MM.1S (cell line): ENCODE data around the gene KLK15.

Experiments used
- DNase-seq: peaks from one replicate; pipeline ENCODE4 v3.0.0-alpha.2; 2015
- H2AFZ ChIP-seq: fragments of 300-600 bp; sonication (generic); 2 replicates; pipeline ENCODE4 v1.6.0; 2016; ENCODE audit warnings: antibody characterized with exemption, low read length
- H3F3A ChIP-seq: fragments of 300-600 bp; sonication (generic); 2 replicates; pipeline ENCODE4 v1.6.1; 2016; ENCODE audit warnings: mild to moderate bottlenecking, antibody characterized with exemption, low read length, moderate library complexity, mixed read lengths; ENCODE audit not compliant: insufficient read depth
- H3K27ac ChIP-seq: fragments of 300-600 bp; sonication (generic); 2 replicates; pipeline ENCODE4 v1.5.1; 2016; ENCODE audit warnings: mild to moderate bottlenecking, low read length
- H3K27me3 ChIP-seq: fragments of 300-600 bp; sonication (generic); replicated peaks from 2 replicates; pipeline ENCODE4 v1.6.0; 2016; ENCODE audit warnings: low read length; ENCODE audit not compliant: insufficient read depth
- H3K36me3 ChIP-seq: fragments of 300-600 bp; sonication (generic); replicated peaks from 2 replicates; pipeline ENCODE4 v1.6.1; 2016; ENCODE audit warnings: mild to moderate bottlenecking, low read length, mixed read lengths; ENCODE audit not compliant: insufficient read depth
- H3K4me1 ChIP-seq: fragments of 300-600 bp; sonication (generic); 2 replicates; pipeline ENCODE4 v1.6.1; 2016; ENCODE audit warnings: low read length, mixed read lengths
- H3K4me2 ChIP-seq: fragments of 300-600 bp; sonication (generic); 2 replicates; pipeline ENCODE4 v1.6.0; 2016; ENCODE audit warnings: low read depth, low read length
- H3K4me3 ChIP-seq: fragments of 300-600 bp; sonication (generic); 2 replicates; pipeline ENCODE4 v1.5.1; 2016; ENCODE audit warnings: low read length, mixed read lengths
- H3K79me2 ChIP-seq: fragments of 300-600 bp; sonication (generic); 2 replicates; pipeline ENCODE4 v1.6.1; 2016; ENCODE audit warnings: mixed run types, low read length, mixed read lengths
- H3K9ac ChIP-seq: fragments of 300-600 bp; sonication (generic); 2 replicates; pipeline ENCODE4 v1.6.1; 2016; ENCODE audit warnings: low read length, mixed read lengths
- H3K9me2 ChIP-seq: fragments of 300-600 bp; sonication (generic); replicated peaks from 2 replicates; pipeline ENCODE4 v1.6.1; 2016; ENCODE audit warnings: mild to moderate bottlenecking, low read length, mixed read lengths; ENCODE audit not compliant: insufficient read depth
- H3K9me3 ChIP-seq: fragments of 300-600 bp; sonication (generic); replicated peaks from 2 replicates; pipeline ENCODE4 v1.6.1; 2016; ENCODE audit warnings: mild to moderate bottlenecking, low read length, mixed read lengths; ENCODE audit not compliant: insufficient read depth
- H4K20me1 ChIP-seq: fragments of 300-600 bp; sonication (generic); 2 replicates; pipeline ENCODE4 v1.6.1; 2016; ENCODE audit warnings: mild to moderate bottlenecking, low read length, moderate library complexity, mixed read lengths; ENCODE audit not compliant: insufficient read depth
- CTCF ChIP-seq: fragments of 300-600 bp; sonication (generic); IDR thresholded peaks from 2 replicates; pipeline ENCODE4 v1.5.1; 2016; ENCODE audit warnings: antibody characterized with exemption, low read length, mixed read lengths
- EZH2 ChIP-seq: fragments of 300-600 bp; sonication (generic); optimal IDR thresholded peaks from 2 replicates; pipeline ENCODE3; 2017; ENCODE audit warnings: low read depth, mild to moderate bottlenecking, antibody characterized with exemption, low read length, mixed read lengths
- EZH2phosphoT487 ChIP-seq: fragments of 300-600 bp; sonication (generic); IDR thresholded peaks from 2 replicates; pipeline ENCODE4 v1.6.1; 2018; ENCODE audit warnings: antibody characterized with exemption, low read length

The KLK15 gene

GRCh38 chr19:50837300-50837699 is 3.9 kb upstream of the KLK15 start:
- no peaks in the 10 kb centered on the region for H3K36me3 ChIP-seq
- TF ChIP-seq EZH2phosphoT487 (no peak), CTCF (no peak), EZH2 (no peak)
- H3K9me2 ChIP-seq: no peaks in the 10 kb centered on the region
- H2AFZ ChIP-seq: no peak overlapping the region
- no peak for DNase-seq
- no peaks in the 10 kb centered on the region for H4K20me1 ChIP-seq
- H3K4me3 ChIP-seq: no peak overlapping the region
- H3K4me1 ChIP-seq: no peaks in the 10 kb centered on the region
- peaks cover 62% of the 10 kb centered on the region for H3K27me3 ChIP-seq
- H3K9ac ChIP-seq: no peak overlapping the region
- no peaks in the 10 kb centered on the region for H3K79me2 ChIP-seq
- H3K9me3 ChIP-seq: no peaks in the 10 kb centered on the region
- no peaks in the 10 kb centered on the region for H3F3A ChIP-seq
- H3K4me2 ChIP-seq: no peak overlapping the region
- H3K27ac ChIP-seq: no peak overlapping the region

- DNase-seq: no peak
- Histone ChIP-seq H3K9me2 (no peaks in the 10 kb centered on the region), H3K36me3 (no peaks in the 10 kb centered on the region), H3K9ac (no peak overlapping the region), H3K9me3 (no peaks in the 10 kb centered on the region), H3K4me3 (no peak overlapping the region), H3K4me1 (no peaks in the 10 kb centered on the region), H3F3A (no peaks in the 10 kb centered on the region), H3K4me2 (peak overlapping the region; percentile 73; the same call in 1 of the 2 replicates), H3K27me3 (peaks cover 60% of the 10 kb centered on the region), H4K20me1 (no peaks in the 10 kb centered on the region), H3K27ac (no peak overlapping the region), H3K79me2 (no peaks in the 10 kb centered on the region), H2AFZ (no peak overlapping the region)
- TF ChIP-seq EZH2: no peak
- TF ChIP-seq EZH2phosphoT487: no peak
- TF ChIP-seq CTCF: no peak
These were observed 3.3 kb upstream of the KLK15 start for GRCh38 chr19:50836543-50837195.

- peak; percentile 32 for DNase-seq
- H3K9me3 ChIP-seq: no peaks in the 10 kb centered on the region
- H3K79me2 ChIP-seq: no peaks in the 10 kb centered on the region
- no peak for TF ChIP-seq EZH2phosphoT487
- no peak for TF ChIP-seq CTCF
- TF ChIP-seq EZH2: no peak
- H4K20me1 ChIP-seq: no peaks in the 10 kb centered on the region
- peaks cover 60% of the 10 kb centered on the region for H3K27me3 ChIP-seq
- no peak overlapping the region for H3K27ac ChIP-seq
- H3K9me2 ChIP-seq: no peaks in the 10 kb centered on the region
- no peaks in the 10 kb centered on the region for H3K36me3 ChIP-seq
- no peaks in the 10 kb centered on the region for H3F3A ChIP-seq
- peak overlapping the region; percentile 50; the same call in 1 of the 2 replicates for H3K4me3 ChIP-seq
- no peaks in the 10 kb centered on the region for H3K4me1 ChIP-seq
- peak overlapping the region; percentile 73 for H3K4me2 ChIP-seq
- H2AFZ ChIP-seq: peak overlapping the region; percentile 30; the same call in 1 of the 2 replicates
- no peak overlapping the region for H3K9ac ChIP-seq
These were observed 2.6 kb upstream of the KLK15 start for GRCh38 chr19:50835785-50836542.
